GM19099 (cell line): Measurements from ENCODE around the gene TOR1B.

Experiments
- POLR2A ChIP-seq: IDR thresholded peaks from 3 replicates; pipeline ENCODE4 v1.6.1; 2011; ENCODE audit warnings: low read depth; ENCODE audit not compliant: insufficient read length; ENCODE audit errors: extremely low read depth

TOR1B gene

GRCh38 chr9:129773262-129774048 lies 29.5 kb upstream of the TOR1B start:
- TF ChIP-seq POLR2A, result no peak

- TF ChIP-seq POLR2A, result no peak
Measured at GRCh38 chr9:129774791-129775447, 28.1 kb upstream of the TOR1B start.

GRCh38 chr9:129775448-129775798 lies 27.6 kb upstream of the TOR1B start:
- no peak for TF ChIP-seq POLR2A

GRCh38 chr9:129776566-129776937 lies 26.4 kb upstream of the TOR1B start:
- no peak for TF ChIP-seq POLR2A

GRCh38 chr9:129776938-129777768 lies 25.8 kb upstream of the TOR1B start:
- no peak for TF ChIP-seq POLR2A

GRCh38 chr9:129777769-129778130 lies 25.2 kb upstream of the TOR1B start:
- TF ChIP-seq POLR2A, result no peak

GRCh38 chr9:129778469-129778868 lies 24.5 kb upstream of the TOR1B start:
- TF ChIP-seq POLR2A, result no peak

GRCh38 chr9:129779560-129780190 lies 23.3 kb upstream of the TOR1B start:
- TF ChIP-seq POLR2A, result no peak

GRCh38 chr9:129781131-129781530 lies 21.9 kb upstream of the TOR1B start:
- no peak for TF ChIP-seq POLR2A

GRCh38 chr9:129781981-129782380 lies 21.0 kb upstream of the TOR1B start:
- TF ChIP-seq POLR2A, result no peak

- TF ChIP-seq POLR2A, result no peak
Measured at GRCh38 chr9:129783516-129784361, 19.2 kb upstream of the TOR1B start.

- no peak for TF ChIP-seq POLR2A
Measured at GRCh38 chr9:129785866-129786265, 17.1 kb upstream of the TOR1B start.

- no peak for TF ChIP-seq POLR2A
Measured at GRCh38 chr9:129786481-129786880, 16.5 kb upstream of the TOR1B start.

GRCh38 chr9:129794549-129794948 lies 8.4 kb upstream of the TOR1B start:
- TF ChIP-seq POLR2A, result no peak

GRCh38 chr9:129798973-129799372 lies 4.0 kb upstream of the TOR1B start:
- TF ChIP-seq POLR2A, result no peak

GRCh38 chr9:129801504-129801903 lies 1.5 kb upstream of the TOR1B start:
- no peak for TF ChIP-seq POLR2A
